HG02970 (cell line): Measurements from ENCODE around the gene MORC4.

Source experiments
- ATAC-seq: cut with Tn5 transposase; IDR thresholded peaks from one replicate; pipeline ENCODE4 v1.9.1; 2021; ENCODE audit warnings: mild to moderate bottlenecking, moderate library complexity, moderate number of reproducible peaks; ENCODE audit not compliant: unreplicated experiment, low FRiP score

Gene MORC4

DNA sequence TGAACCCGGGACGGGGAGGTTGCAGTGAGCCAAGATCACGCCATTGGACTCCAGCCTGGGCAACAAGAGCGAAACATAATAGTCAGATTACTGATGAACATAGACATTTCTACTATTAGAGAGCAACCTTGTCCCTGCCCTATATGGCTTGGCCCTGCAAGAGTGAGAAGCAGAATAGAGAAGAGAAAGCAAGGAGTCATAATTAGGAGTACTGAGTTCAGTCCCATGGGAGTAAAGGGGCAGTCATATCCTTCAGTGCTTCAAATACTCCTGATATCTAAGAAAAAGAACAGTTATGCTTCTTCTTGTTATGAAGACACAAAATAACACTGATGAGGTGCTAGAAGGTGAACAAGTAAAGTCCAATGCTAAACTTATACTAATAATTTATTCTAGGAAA lies 46.0 kb downstream of the MORC4 start:
- no peak for ATAC-seq

DNA sequence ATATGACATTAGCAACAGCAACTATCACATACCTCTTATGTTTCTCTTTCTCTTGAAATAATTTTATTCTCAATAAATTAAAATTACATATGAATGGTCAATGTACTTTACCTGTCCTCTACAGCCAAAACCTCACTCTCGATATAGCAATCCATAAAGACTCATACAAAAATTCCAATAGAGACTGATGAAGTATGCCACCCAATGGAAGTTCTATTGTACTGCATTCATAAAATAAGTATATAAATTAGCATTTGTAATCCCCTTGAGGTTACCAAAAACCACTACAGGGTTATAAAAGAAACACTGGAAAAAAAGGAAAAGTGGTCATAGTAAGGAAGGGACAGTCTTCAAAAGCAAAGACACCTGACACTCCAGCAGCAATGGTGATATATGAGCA lies 47.0 kb downstream of the MORC4 start:
- ATAC-seq = no peak

DNA sequence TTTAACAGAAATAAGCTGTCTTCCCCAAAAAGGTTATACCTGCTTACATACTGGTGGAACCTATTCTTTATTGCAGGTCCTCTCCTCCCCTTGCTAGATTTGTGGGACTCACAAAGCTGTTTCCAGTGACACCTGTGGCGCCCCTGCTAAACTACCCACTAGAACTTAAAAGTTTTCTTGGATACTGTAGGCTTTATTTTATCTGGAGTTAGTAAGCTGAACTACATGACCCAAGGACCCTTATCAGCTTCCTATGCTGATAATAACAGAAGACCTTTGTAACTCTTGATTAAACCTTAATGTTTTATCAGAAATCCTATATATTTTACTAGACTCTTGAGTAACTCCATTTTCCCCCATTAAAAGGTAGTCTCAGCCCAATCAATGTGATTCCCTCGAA lies 47.5 kb downstream of the MORC4 start:
- no peak for ATAC-seq

DNA sequence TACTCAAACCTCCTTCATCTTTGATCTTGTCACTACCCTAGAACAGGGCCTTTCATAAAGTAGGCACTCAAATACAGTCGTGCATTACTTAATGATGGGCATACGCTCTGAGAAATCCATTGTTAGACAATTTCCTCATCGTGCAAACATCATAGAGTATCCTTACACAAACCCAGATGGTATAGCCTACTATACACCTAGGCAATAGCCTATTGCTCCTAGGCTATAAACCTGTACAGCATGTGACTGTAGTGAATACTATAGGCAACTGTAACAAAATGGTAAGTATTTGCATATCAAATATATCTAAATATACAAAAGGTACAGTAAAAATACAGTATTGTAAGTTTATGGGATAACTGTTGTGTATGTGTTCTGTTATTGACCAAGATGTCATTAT lies 47.9 kb downstream of the MORC4 start:
- ATAC-seq = no peak

DNA sequence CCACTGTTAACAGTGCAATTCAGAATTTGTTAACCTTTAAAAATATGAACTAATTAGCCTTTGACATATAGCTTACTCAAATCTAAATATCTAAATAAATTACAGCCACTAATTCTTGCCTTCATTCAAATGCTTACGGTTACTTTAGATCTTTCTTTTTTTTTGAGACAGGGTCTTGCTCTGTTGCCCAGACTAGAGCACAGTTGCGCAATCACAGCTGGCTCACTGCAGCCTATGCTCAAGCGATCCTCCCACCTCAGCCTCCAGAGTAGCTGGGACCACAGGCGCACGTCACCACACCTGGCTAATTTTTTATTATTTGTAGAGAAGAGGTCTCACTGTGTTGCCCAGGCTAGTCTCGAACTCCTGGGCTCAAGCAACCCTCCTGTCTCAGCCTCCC lies 48.8 kb downstream of the MORC4 start:
- ATAC-seq = no peak

DNA sequence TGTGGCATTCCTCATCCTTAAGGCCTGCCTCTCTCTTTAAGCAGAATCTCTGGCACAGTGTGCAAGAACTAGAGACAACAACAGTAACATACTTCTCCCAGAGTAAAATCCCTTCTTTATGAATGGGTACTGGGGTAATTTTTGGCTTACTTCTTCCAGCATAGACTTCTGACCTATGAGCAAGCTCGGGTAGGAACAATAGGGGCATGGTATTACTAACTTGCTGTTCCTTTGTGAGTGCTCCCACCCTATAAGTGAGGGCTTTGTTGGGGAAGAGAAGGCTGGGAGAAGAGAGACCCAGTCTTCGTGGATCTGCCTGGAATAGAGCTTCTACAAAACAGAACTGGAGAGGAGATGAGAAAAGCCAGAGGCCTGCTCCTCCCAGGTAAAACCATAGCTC lies 49.6 kb downstream of the MORC4 start:
- no peak for ATAC-seq

DNA sequence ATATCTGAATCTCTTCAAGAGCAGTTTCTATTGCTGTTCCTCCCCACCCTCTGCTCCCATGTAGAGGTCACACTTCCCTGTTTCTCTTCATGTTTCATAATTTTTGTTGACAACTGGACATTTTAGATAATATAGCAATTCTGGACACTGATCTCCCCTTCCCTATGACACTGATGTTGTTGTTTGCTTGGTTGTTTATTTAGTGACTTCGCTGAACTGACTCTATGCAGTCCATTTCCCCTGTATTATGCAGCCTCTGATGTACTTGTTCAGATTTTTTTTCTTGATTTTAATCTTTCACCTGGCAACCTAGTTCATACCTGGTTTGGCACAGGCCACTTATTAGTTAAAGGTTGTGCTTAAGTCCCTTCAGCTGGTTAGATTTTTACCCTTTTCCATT lies 50.6 kb downstream of the MORC4 start:
- no peak for ATAC-seq

DNA sequence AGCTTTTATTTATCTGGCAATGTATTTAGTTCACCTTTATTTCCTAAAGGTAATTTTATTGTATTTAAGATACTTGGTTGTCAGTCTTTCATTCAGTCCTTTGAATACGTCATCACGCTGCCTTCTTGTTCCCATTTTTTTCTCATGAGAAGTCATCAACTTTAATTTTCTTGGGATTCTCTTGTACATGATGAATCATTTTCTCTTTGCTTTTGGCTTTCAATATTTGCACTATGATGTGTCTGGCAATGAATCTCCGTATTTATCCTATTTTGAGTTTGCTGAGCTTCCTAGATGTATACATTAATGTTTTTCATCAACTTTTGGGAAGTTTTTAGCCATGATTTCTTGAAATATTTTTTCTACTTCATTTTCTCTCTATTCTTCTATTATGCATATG lies 51.4 kb downstream of the MORC4 start:
- ATAC-seq = no peak

DNA sequence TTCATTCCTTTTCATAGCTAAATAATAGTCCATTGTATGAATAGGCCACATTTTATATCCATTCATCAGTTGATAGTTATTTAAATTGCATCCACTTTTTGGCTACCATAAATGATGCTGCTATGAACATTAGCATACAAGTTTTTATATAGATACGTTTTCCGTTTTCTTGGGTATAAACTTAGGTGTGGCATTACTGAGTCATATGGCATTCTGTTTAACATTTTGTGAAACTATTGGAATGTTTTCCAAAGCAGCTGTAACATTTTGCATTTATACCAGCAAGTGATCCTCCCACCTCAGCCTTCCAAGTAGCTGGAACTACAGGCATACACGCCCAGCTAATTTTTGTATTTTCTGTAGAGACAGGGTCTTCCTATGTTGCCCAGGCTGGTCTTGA lies 53.5 kb downstream of the MORC4 start:
- no peak for ATAC-seq

DNA sequence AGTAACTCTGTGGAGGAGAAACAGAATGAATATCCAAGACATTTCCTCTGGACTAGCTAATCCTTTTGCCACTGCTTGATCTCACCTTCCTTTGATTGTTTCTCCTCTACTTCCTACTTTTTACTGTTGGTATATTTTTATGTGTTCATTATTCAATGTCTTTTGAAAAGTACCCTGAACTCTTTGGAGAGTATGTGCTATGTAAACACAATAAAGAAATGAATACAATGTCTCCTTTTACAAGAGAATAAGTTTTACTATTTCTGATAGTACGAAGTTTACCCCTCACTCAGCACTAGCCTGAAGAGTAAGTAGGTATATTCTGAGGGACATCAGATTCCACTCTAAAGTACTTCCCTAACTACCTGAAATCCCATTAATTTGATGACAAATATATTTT lies 59.9 kb downstream of the MORC4 start:
- ATAC-seq = no peak

DNA sequence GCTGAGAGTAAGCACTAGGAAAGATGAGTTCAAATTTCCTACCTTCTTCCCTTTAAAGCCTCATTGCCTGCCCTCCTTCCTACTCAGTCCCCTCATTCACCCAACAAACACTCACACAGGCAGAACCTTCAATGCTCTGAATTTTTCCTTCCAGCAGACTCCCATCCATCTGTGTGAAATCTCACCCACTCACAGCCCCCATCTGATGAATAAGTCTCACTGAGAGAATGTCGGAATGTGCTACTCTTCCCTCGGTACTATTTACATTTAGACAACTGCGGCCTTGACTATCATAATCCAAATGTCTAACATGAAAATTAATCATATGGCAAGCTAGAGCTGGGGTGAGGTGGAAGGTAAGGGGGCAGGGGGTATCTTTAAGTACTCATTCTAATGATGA lies 60.4 kb downstream of the MORC4 start:
- no peak for ATAC-seq

DNA sequence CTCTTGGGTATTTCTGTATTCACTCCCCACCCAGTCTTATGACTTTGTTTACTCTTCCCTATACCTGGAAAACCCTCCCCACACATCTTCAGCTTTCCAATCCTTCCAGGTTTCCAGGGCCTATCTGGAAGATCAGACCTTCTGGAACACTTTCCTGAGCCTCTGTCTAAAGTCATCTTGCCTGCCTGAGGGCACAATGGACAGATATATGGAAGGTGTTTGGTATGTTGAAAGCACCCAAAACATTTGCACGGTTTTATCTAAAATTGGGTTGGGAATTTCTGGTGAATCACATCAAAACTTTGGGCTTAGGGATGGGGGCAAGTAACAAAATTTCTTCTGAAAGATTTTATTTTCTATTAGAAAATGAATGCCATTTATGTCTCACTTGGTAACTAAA lies 63.8 kb downstream of the MORC4 start:
- no peak for ATAC-seq

DNA sequence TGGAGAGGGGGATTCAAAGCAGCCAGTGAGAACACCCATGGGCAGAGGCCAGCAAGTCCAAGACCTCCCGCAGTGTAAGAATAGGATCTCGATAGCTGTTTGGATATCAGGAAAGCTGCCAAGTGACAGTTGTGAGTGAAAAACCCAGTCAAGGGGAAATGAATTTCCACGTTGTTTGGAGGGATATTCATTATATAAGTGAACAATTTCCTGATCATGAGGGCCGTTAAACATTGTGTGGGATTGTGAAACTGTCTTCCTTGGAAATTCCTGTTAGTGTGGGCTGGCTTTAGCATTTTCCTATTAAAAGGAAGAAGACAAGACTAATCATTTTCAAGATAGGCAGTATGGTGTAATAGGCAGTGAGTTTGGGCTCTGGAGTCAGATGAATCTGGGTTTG lies 64.8 kb downstream of the MORC4 start:
- no peak for ATAC-seq

DNA sequence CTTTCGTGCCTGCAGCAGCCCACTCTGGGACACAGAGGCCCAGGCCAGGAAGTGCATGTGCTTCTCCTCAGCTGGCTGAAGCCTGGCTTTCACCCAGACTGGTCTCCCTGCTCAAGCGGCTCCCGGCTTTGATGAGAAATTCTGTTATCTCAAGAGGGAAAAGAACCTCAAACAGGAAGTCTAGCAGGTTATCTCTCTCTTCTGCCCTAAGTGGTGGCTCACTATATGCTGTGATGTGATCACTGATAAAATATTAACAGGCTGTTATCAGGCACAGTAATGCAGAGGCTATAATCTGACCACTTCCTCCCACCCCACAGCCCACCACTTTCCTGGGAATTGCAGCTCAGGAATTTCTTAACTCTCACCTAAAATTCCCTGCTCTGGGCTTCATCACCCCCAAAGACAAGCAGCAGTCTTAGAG lies 66.5 kb downstream of the MORC4 start:
- ATAC-seq = no peak

DNA sequence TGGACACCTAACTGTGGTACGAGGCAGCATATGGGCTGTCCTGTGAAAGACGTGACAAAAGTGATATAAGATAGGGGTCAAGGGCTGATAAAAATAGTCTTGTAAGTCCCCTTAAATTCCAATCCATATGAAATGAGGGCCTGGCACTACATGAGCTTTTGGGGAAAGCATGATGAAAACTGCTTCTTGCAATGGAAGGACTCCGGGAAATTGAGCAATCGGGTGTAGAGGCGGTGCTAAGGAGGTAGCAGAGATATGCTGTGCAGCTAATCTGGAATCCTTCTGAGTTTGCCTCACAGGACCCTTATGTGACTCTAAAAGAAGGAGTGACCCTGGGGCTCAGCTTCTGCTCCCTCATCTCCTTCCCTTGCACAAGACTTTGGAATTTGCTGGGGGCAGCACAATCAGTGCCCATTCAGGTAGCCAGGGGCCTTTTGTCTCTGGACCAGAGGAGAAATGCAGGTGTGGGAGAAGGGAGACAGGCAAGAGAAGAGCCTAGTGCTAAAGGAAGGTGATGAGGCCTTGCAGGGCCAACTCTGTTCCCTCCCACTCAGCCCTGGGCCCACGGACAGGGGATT lies 67.0 kb downstream of the MORC4 start:
- no peak for ATAC-seq

DNA sequence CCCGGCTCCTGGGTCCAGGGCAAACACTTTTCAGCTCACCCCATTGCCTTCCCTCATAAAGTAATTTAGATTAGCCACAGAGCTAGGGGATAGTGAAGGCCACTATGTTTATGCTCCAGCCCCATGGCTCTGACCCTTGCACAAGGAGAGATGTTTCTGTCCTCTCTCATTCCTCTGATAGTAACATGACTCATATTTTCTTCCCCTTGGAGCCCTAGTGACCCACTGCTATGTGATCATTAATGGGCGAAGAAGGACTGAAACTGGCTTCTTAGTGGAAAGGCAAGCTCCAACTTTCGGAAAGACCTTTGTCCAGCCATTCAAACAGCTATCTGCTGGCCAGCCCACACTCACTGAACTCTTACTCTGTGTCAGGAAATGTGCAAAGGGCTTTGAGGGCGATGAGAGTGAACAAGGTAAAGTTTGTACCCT lies 67.5 kb downstream of the MORC4 start:
- ATAC-seq = no peak

DNA sequence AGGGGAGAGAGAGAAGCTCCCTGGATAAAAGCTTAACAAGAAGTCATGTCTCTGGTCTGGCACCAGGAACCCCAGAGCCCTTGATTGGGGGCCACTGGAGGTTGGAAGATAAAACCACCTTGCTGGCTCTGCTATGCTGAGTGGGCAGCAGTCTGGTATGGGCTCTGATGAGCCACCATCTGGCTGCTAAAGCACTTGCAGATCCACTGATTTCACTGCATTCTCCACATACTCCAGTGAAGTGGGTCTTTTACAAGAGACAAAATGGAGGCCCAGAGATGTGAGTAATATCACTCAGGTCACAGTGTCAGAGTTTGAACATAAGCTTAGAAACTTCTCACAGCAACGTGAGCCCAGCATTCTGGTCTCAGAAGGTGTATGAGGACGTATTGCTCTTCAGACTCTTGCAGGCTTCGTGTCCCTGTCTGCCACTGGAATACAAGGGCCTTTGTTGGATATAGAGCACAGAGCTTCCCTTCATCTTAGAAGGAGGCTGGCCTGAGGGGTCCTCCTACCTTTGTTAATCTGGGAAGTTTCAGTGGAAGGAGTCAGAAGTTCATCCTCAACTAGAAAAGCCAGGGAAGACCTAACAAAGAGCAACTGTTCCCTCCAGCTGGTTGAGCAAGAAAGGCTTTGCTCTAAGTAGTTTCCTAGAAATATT lies 68.1 kb downstream of the MORC4 start:
- ATAC-seq = no peak

DNA sequence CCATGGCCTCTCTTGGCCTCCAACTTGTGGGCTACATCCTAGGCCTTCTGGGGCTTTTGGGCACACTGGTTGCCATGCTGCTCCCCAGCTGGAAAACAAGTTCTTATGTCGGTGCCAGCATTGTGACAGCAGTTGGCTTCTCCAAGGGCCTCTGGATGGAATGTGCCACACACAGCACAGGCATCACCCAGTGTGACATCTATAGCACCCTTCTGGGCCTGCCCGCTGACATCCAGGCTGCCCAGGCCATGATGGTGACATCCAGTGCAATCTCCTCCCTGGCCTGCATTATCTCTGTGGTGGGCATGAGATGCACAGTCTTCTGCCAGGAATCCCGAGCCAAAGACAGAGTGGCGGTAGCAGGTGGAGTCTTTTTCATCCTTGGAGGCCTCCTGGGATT lies 71.8 kb downstream of the MORC4 start:
- no peak for ATAC-seq

DNA sequence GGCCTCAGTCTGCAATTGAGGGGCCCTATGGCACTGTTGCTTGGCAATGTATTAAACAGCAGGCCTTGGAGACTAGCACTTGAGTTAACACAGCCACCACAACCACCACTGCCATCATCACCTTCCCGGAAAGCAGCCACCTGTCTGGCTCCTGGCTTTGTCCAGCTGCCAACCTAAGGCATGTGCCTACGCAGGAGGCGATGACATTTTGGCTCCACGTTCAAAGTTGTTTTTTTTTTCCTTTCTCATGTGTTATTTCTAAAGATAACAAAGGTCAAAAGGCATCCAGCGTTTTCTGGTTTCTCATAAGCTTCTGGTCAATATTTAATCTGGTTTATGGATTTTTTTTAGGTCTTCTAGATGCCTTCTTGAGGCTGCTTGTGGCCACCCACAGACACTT lies 72.3 kb downstream of the MORC4 start:
- ATAC-seq = no peak

DNA sequence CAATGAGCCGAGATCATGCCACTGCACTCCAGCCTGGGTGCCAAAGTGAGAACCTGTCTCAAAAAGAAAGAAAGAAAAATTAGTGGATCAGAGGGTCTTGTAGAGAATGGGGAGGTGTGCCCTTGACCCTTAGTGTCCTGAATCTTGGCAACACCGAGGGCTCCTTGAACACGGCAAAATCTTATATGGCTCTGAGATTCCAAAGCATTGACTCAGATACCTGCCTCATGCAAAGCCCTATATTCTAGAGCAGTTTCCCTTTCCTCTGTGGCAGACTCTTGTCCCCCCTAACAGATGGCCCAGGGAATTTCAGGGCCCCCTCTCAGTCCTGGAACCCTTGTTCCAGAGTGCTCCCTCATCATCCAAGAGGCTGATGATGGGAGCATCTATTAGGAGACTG lies 73.0 kb downstream of the MORC4 start:
- no peak for ATAC-seq

DNA sequence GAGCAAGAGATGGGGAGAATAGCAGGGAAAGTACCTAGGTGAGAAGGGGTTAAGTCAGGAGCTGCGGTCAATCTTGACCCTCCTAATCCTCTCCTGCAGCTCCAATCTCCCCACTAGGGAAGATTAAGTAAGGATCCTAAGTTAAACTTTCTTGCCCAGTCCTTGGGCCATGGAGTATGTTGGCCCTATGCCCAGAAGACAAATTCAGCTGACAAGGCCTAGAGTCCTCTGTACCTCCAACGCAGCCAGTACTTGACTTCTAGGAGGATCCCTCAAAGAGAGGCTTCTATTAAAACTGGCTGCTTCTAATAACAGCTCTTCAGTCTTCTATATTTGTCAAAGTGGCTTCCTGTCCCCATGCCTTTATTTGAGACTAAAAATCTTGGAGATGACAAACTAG lies 78.4 kb downstream of the MORC4 start:
- ATAC-seq = no peak

DNA sequence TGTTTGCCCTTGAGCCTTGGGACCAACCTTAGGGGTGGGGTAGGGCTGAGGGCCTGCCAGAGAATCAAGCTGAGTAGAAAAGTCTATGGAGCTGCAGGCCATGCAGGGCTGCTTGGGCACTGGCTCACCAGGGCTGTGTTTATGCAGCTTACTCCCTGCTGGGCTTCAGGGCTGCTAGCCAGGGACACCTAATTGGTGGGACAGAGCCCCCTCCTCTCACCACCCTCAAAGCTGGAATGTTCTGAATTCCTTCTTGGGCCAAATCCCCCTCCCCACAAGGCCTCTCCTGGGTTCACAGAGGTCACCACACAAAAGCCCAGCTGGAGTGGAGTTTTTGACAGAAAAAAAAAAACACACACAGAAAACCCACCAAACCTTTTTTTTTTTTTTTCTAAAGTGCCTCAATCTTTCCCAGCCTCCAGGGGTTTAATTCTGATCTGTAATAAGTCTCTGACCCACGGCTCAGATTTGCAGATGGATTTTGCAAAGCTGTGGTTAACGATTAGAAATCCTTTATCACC lies 80.0 kb downstream of the MORC4 start, which contains the start of gene CLDN2:
Gene CLDN2, plus strand, starts transcription at position 471 of the 521 bp plus-strand sequence. CDS start 7,827 bp downstream, outside the sequence.
- no peak for ATAC-seq
